NB4 (cell line): ENCODE data around the gene MGMT.

Source experiments
- MYC ChIP-seq: IDR thresholded peaks from 2 replicates; pipeline ENCODE4 v1.6.1; 2011; ENCODE audit warnings: low read depth, low read length
- POLR2A ChIP-seq: IDR thresholded peaks from 2 replicates; pipeline ENCODE4 v1.6.1; 2011; ENCODE audit warnings: mild to moderate bottlenecking; ENCODE audit not compliant: insufficient read length; ENCODE audit errors: extremely low read depth
- TF ChIP-seq, protein P1 (sequence below): IDR thresholded peaks from one replicate; pipeline ENCODE4 v1.5.1; 2012; ENCODE audit warnings: low read depth, low read length

DNA sequence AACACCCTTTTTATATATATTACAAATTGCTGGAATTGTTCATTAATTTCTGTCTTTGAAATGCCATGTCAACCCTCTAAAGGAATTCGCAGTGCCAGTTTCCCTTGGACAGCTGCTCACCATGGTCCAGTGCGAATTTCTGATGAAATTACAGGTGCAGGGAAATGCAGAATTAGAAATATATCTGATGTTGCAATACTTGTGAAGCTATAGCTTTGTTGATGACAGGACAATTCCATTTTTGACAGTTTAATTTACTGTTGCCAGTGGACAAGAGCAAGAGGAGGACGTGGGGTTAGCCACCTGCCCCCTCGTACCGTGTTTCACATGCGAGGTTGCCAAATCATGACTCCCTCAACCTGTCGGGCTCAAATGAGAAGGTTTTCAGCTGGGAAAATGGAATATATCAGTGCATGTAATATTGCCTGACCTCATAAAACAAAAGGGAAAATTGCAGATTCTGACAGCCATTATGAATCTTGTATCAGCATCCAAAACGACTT is 140.6 kb downstream of the MGMT start:
- TF ChIP-seq, protein P1, sequence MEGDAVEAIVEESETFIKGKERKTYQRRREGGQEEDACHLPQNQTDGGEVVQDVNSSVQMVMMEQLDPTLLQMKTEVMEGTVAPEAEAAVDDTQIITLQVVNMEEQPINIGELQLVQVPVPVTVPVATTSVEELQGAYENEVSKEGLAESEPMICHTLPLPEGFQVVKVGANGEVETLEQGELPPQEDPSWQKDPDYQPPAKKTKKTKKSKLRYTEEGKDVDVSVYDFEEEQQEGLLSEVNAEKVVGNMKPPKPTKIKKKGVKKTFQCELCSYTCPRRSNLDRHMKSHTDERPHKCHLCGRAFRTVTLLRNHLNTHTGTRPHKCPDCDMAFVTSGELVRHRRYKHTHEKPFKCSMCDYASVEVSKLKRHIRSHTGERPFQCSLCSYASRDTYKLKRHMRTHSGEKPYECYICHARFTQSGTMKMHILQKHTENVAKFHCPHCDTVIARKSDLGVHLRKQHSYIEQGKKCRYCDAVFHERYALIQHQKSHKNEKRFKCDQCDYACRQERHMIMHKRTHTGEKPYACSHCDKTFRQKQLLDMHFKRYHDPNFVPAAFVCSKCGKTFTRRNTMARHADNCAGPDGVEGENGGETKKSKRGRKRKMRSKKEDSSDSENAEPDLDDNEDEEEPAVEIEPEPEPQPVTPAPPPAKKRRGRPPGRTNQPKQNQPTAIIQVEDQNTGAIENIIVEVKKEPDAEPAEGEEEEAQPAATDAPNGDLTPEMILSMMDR: no peak
- no peak for TF ChIP-seq MYC
- TF ChIP-seq POLR2A: no peak
